ENCODE data around the gene KLHL1.

KLHL1 gene

GRCh38 chr13:69720278-69720983, 387.8 kb downstream of the KLHL1 start:
- TF ChIP-seq CTCF (IDR thresholded peaks at IDR 0.05; ENCODE audit: borderline replicate concordance, insufficient read depth, low read depth, low read length), result no peak
- H3K4me3 ChIP-seq (ENCODE audit: low read depth, low read length), result no peak overlapping the region

GRCh38 chr13:69706807-69707206, 401.4 kb downstream of the KLHL1 start:
- H3K4me3 ChIP-seq (ENCODE audit: low read depth, low read length), result no peak overlapping the region
- TF ChIP-seq CTCF (IDR thresholded peaks at IDR 0.05; ENCODE audit: borderline replicate concordance, insufficient read depth, low read depth, low read length), result no peak

GRCh38 chr13:69704311-69704710, 403.9 kb downstream of the KLHL1 start:
- no peak overlapping the region for H3K4me3 ChIP-seq (ENCODE audit: low read depth, low read length)
- TF ChIP-seq CTCF (IDR thresholded peaks at IDR 0.05; ENCODE audit: borderline replicate concordance, insufficient read depth, low read depth, low read length), result no peak

- no peak overlapping the region for H3K4me3 ChIP-seq (ENCODE audit: low read depth, low read length)
- TF ChIP-seq CTCF (IDR thresholded peaks at IDR 0.05; ENCODE audit: borderline replicate concordance, insufficient read depth, low read depth, low read length), result no peak
Measured at GRCh38 chr13:69690999-69691398, 417.3 kb downstream of the KLHL1 start.

GRCh38 chr13:69683921-69684686, 424.1 kb downstream of the KLHL1 start:
- no peak overlapping the region for H3K4me3 ChIP-seq (ENCODE audit: low read depth, low read length)
- TF ChIP-seq CTCF (IDR thresholded peaks at IDR 0.05; ENCODE audit: borderline replicate concordance, insufficient read depth, low read depth, low read length), result no peak

GRCh38 chr13:69681722-69682121, 426.5 kb downstream of the KLHL1 start:
- no peak overlapping the region for H3K4me3 ChIP-seq (ENCODE audit: low read depth, low read length)
- no peak for TF ChIP-seq CTCF (IDR thresholded peaks at IDR 0.05; ENCODE audit: borderline replicate concordance, insufficient read depth, low read depth, low read length)

- no peak for TF ChIP-seq CTCF (IDR thresholded peaks at IDR 0.05; ENCODE audit: borderline replicate concordance, insufficient read depth, low read depth, low read length)
- no peak overlapping the region for H3K4me3 ChIP-seq (ENCODE audit: low read depth, low read length)
Measured at GRCh38 chr13:69677343-69677742, 430.9 kb downstream of the KLHL1 start.

Measured in GM12875 (cell line).